NCI-H1092 treated with DMSO at 0.1 percent for 48 hours (cell line): ENCODE results near the gene SFXN5.
A peak's percentile ranks its signal among the peaks of the same experiment; 100 is the strongest.

ENCODE experiments used
- DNase-seq: peaks from one replicate; lab custom pipeline; 2025; lab: John Stamatoyannopoulos, UW

Gene SFXN5

DNA sequence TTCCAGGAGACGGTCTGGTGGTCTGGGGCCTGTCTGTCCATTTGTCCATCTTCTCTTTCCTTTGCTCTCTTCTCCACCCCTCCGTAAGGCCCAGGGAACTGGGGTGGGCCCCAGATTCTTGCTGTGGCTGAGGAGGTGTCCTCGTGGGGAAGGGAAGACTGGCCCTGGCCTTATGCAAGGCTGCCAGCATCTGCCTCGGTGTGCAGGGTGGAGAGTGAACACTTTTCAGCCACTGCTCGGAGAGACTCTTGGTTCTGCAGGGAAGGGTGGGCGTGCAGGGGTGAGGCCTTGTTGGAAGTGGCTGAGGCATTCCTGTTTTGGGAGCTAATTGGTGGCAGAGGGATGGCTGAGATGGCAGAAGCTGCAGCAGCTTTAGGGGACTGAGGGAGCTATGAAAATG lies 131.2 kb downstream of the SFXN5 start:
- no peak for DNase-seq

DNA sequence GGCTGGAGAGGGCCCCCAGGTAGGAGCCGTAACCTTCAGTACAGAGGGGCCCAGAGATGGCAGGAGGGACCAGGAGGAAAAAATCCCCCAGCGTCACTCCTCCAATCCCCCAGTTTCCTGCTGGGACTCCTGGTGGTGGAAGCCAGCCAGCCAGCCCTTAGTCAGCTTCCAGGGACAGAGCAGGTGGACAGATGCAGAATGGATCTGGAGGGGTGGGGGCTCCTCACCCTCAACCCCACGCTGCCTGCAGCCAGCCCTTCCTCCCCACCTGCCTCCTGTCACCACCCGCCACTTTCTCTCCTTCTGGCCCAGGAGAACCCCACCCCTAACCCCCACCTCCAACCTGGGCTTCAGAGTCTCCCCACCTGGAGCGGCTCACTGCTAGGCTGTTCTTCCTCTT lies 133.1 kb downstream of the SFXN5 start:
- no peak for DNase-seq

DNA sequence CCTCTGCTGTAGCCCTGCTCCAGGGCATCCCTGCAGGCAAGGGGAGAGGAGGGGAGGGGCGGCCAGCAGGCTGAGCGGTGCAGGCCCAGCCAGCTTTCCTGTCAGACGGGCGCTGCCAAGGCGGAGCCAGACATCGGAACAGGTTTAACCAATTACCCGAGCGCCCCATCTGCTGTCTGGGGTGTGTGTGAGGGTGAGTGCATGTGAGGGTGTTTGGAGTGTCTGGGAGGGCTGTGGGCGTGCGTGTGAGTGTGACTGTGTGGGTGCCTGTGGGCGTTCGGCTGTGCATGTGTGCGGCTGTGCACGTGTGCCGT lies 134.2 kb downstream of the SFXN5 start:
- no peak for DNase-seq

DNA sequence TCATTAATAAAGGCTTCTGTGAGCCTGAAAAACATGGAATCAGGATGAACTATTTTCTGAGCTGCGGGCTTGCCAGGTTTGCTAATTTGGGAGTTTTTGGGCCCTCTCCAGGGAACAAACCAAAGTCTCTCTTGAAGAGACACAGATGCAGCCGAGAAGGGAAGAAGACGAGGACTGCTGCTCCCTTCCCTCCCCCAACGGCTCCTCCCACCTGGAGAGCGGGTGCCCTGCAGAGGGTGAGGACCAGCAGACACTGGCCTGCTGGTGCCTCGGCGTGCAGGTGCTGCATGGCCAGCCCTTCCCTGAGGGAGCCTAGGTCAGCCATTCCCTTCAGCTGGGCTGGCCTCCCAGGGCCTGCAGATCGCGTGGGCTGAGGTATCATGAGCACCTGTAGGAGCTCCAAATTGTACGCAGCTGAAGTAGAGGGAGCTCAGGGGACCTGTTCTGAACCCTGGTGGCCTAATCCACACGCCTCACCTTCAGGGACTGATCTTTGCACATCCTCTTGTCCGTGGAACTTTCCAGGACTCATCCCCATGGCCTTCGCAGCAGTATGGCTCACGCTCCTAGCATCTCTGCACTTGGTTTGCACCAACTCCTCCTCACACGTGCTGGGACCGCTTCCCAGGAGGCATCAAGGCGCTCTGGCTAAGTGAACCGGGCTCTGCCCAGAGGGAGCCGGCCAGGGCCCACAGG lies 134.7 kb downstream of the SFXN5 start:
- DNase-seq = no peak

DNA sequence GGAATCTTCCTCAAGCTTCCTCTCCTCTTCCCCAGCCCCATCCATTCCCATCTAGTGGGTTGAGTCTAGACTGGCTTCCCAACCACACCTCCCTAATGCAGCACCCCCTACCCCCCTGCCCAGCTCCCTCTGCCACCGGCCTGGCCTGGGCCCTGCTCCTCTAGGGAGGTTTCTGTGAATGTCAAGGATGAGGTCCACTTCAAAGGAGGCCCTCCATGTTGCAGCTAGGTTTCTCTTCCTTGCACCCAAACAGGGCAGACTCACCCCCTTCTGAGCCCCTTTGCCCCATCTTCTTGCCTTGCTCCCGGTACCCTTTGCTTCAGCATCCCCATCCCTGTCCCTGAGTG lies 135.9 kb downstream of the SFXN5 start:
- DNase-seq = no peak

DNA sequence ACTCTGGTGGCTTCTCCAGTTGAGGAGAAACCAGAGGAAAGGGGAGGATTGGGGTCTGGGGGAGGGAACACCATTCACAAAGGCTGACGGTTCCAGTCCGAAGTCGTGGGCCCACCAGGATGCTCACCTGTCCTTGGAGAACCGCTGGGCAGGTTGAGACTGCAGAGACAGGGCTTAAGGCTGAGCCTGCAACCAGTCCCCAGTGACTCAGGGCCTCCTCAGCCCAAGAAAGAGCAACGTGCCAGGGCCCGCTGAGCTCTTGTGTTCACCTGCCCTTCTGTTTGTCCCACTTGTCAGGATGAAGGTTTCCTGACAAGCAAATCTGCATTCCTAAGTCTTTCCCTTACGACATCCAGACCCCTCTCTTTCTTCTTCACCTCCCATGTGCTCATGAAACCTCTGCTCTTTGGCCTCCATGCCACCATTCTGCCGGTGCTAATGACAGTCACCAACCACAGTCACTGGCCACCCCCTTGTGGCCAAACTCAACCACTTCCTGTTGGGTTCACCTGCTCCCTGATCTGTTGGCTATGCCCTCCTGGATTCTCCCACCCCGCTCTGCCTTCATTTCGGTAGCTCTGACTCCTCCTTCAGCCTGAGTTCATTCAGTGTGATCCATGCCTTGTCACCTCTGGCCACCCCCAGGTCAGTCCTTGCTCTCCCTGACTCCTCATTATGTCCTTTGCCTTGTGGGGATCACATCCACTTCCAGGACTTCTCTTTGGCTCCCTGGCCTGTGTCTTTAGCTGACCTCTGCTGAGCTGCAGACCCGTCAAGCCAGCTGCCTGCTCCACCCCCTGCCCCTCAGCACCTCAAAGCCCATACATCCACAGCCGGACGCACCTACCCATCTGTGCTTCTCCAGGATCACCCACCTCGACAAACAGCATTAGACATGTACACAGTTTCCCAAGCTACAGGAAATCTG lies 136.6 kb downstream of the SFXN5 start:
- peak; percentile 19 for DNase-seq

DNA sequence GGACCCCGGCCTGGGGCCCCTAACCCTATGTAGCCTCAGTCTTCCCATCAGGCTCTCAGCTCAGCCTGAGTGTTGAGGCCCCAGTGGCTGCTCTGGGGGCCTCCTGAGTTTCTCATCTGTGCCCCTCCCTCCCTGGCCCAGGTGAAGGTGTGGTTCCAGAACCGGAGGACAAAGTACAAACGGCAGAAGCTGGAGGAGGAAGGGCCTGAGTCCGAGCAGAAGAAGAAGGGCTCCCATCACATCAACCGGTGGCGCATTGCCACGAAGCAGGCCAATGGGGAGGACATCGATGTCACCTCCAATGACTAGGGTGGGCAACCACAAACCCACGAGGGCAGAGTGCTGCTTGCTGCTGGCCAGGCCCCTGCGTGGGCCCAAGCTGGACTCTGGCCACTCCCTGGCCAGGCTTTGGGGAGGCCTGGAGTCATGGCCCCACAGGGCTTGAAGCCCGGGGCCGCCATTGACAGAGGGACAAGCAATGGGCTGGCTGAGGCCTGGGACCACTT lies 137.8 kb downstream of the SFXN5 start:
- no peak for DNase-seq

DNA sequence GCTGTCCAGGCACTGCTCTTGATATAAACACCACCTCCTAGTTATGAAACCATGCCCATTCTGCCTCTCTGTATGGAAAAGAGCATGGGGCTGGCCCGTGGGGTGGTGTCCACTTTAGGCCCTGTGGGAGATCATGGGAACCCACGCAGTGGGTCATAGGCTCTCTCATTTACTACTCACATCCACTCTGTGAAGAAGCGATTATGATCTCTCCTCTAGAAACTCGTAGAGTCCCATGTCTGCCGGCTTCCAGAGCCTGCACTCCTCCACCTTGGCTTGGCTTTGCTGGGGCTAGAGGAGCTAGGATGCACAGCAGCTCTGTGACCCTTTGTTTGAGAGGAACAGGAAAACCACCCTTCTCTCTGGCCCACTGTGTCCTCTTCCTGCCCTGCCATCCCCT lies 138.3 kb downstream of the SFXN5 start:
- DNase-seq = no peak

DNA sequence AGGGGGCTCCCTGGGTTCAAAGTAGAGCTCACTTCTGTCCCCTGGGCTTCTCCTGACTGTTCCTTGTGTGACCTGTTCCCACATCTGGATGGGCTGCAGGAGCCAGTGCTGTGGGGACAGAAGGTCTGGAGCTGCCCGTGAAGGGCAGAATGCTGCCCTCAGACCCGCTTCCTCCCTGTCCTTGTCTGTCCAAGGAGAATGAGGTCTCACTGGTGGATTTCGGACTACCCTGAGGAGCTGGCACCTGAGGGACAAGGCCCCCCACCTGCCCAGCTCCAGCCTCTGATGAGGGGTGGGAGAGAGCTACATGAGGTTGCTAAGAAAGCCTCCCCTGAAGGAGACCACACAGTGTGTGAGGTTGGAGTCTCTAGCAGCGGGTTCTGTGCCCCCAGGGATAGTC lies 138.7 kb downstream of the SFXN5 start:
- no peak for DNase-seq

DNA sequence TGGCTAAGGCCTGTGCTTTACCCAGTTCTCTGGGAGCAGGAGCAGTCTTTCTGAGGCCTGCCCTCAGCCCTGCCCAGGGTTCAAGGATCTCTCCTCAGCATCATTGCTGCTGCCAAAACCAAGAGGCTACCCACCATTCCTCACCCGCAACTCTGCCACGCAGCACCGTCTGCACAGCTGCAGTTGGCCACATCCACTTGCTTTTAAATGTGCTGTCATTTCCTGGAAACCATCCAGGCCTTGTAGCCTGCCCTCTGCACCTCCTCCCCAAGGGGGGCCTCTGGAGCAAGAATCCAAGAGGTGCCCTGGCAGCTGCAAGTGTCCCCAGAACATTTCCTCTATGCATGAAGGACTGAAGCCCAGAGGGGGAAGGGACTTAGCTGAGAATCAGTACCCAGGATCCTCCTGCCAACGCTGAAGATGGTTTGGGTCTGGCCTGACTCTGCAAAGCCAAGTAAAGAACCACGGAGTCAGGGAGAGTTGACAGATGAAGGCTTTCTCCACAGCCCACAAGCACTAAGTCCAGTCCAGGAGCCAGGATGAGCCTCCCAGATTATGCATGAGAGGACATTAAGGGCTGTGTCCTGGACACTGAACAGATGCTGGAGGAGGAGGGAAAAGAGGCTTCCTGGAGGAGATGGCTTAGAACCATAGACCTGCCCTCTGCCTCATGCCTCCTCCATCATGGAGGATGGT lies 139.3 kb downstream of the SFXN5 start:
- no peak for DNase-seq

DNA sequence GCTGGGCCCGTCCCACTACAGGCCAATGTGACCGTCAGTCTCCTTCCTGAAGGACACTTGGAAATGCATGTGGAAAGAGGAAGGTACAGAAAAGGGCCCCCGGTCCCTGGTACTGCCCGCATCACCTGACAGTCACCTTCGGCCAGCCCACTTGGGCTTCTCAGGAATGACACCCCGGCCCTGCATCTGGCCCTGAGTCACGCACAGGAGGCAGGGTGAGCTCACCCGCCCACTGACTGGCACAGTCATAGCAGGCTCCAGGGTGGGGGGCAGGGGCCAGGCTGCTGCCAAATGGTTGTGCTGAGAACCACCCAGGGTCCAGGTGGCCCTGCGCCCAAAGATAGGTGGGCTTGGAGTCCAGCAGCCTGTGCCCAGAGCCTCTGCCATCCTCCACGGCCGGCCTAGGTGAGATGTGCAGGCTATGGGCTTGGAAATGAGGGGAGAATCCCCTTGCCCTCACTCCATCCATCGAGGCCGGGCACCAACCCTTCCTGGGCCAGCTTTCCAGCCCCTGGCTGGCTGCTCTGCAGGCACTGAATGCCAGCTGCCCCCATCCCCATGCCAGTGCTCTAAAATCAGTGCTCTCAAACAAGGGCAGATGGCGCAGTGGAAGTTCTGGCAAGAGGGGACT lies 140.1 kb downstream of the SFXN5 start:
- no peak for DNase-seq

DNA sequence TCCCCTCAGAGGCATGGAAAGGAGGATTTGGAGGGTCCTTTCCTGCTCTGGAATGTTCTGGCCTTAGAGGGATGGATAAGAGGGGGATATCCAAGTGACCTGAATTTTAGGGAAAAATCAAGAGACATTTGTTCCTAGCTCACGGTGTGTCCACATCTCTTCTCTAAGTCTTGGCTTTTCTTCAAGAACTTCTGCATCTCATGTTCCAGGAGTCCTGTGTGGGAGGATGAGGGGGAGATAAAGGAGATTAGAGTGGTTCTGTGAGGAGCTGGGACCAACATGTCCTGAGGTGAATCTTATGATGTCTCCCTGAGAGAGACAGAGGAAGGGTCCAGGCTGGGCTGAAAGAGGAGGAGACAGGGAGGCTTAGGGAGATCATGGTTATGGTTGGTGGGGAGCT lies 142.5 kb downstream of the SFXN5 start:
- DNase-seq = no peak

DNA sequence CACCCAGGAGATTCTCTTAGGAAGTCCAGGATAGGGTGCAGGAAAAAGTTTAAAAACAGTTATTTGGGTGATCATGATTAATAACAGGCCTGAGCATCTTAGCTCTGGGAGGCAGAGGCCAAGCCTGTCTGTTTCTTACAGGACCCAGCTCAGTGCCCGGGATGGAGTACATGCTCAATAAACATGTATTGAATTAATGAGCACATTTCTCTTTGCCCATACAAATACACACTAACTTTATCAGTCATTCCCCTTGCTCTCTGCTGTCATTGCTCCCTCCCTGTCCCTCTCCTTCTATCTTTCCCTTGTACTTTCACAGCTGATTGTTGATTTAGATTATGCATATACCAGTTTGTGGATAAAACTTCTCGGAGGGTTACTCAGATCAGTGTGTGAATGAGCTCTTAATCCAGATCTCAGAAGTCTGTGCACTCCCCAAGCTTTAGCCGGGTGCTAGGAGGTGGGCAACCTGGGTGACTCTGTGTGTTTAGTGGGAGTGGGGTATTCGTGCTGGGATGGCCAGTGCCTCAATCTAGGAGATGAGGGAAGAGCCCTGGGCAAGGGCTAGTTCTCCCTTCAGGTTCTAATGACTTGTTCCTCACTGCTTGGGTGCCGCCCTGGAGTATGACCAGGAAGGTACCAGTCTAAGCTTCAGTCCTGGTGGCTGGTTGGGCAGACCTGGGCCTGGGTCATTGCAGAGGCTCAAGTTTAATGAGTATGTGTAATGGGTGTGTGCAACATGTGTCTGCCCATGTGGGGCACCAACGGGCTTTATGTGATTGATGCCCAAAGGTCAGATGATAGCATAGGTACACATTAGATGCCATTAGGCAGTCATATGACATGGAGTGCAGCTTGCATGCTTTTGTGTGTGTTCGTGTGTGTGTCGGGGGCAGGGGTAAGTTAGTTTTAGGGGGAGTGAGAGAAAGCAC lies 143.6 kb downstream of the SFXN5 start:
- DNase-seq = no peak

DNA sequence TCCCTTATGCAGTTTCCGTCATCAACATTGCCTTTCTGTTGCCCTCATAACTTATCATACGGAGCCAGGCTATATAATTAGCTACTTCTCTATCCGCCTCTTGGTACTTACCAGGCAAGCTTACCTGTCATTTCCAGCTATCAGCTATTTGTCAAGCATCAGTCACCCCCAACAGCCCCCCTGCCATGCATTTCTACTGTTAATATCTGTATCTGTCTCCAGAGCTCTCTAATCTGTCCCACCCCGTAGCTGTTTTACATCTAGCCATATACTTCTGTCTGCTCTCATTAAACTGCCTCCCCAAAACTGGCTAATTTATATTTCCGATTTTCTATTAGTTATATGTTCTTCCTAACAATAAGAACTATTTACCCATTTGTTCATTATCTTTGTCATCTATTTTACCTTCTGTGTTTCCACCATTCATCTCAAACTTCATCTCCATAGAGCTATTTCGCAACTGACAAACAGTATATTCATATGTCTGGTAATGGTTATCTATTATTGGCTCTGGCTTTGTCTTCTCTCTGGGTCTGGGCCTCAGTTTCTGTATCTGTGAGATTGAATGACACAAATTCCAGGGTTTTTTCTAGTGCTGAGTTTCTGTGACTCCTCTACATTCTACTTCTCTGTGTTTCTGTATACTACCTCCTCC lies 144.6 kb downstream of the SFXN5 start:
- DNase-seq = no peak

DNA sequence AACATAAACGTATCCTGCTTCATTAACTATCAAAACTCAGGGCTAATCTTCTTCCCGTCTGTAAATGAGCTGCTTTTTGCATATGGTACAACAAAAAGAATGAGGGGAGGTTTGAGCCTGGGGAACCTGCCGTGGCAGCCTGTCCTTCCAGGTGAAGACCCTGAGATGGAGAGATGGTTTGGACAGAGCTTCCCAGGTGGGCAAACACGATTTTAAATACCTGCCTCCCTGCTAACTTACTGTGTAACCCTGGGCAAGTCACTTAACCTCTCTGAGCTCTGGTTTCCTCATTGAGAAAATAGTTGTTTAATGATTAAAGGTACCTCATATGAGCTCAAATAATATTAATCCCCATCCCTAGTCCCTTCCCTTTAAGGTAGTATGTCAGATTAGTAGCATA lies 145.1 kb downstream of the SFXN5 start:
- no peak for DNase-seq

DNA sequence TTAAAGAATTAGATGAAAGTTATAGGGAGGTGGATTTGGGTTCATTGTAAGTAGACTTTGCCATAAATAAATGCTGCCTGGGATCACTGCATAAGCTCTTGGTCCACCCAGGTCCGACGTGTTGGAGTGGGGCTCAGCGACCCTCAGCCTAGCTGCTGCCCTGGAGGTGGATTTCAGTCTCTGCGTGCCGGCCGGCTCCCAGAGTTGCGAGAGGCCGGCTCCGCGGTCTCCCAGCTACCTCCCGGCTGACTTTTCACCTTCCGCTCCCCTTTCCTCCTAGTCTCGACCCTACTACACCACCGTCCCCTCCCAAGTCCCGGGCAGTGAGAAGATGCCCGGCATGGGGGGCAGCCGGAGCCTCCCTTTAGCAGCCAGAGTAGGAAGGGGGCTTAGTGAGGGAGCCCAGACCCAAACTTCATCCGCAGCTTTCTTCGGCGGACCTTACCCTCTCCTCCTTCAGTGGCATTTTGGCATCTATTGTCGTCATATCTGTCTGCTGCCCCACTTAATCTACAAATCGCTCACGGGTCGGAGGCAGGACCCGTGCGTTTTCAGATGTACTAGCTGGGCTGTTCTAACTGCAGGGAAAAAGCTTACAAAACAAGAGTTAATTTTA lies 146.1 kb downstream of the SFXN5 start:
- no peak for DNase-seq

DNA sequence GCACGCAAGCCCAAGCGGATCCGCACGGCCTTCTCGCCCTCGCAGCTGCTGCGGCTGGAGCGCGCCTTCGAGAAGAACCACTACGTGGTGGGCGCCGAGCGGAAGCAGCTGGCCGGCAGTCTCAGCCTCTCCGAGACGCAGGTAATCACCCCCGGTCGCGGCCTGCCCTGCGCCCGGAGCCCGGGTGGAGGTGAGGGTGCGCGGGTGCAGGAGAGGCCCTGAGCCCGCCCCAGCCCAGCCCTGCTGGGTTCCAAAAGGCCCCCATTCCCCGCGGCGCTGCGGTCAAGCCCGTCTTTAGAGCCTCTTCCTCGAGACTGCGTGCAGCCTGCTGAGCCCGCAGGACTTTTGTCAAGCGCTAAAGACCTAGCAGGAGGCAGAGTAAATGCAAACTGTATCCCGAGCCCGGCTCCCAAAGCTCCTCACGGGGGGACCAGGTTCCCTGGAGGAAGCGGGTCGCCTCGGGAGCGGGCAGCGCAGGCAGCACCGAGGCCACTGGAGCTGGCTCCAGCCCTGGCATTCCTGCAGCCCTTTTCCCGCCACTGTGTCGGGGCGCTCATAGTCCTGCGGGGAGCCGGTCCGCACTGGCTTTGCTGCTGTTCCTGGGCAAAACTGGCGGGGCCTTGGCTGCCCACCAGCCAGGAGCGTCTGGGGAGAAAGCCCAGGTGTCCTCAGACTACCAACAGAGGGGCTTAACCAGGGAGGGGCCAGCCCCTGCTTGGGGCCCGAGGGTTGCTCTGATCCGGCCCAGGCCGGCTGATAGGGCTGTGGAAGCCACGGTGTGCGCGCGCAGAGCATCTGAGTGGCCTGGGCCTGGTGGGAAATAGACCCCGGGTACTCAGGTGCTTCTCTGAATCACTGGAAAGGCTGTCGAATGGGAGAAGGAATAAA lies 146.9 kb downstream of the SFXN5 start:
- no peak for DNase-seq

DNA sequence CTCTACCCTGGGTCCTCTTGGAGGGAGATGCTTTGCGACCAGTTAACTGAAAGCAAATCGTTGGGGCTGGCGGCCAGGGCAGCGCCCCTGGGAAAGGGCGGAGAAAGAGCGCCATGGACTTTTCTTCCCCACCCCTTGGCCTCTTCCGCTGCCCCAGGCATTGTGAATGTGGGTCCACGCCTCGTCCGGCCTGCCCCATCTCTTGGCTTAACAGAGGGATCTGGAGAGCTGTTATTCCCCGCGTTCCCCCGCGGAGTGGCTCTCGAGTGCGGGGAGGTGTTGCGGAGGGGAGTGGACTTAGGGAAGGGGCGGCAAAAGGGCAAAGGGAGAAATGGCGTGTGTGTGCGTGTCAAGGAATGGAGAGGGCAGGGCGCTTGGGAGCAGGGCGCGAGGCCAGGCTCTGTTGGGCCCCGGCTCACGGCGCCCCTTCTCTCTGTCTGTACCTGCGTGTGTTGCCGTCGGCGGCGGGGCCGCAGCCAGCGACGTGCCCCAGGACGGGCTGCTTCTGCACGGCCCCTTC lies 147.6 kb downstream of the SFXN5 start:
- DNase-seq = no peak

DNA sequence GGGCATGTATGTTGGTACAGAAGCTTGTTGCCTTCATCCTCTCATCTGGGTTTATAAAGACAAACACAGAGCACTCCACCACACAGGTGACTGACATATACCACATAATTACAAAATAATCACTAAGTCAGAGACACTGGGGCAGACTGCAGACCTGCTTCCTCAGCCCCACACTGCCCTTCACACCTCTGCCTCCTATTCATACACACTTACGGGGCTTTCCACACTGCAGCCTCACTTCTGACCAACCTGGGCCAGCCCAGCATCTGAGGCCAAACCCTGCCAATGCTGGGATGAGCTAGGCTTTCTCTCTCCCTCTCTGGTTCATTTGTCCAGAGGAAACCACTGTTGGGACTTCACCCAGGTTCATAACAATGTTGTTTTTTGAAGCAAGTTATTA lies 149.7 kb downstream of the SFXN5 start:
- DNase-seq = no peak
